GM18870 (cell line): ENCODE measurements around the gene SLC25A21.

Experiments used
- ATAC-seq: cut with Tn5 transposase; IDR thresholded peaks from one replicate; pipeline ENCODE4 v1.9.1; 2021; ENCODE audit warnings: moderate library complexity; ENCODE audit not compliant: unreplicated experiment

Gene SLC25A21

DNA sequence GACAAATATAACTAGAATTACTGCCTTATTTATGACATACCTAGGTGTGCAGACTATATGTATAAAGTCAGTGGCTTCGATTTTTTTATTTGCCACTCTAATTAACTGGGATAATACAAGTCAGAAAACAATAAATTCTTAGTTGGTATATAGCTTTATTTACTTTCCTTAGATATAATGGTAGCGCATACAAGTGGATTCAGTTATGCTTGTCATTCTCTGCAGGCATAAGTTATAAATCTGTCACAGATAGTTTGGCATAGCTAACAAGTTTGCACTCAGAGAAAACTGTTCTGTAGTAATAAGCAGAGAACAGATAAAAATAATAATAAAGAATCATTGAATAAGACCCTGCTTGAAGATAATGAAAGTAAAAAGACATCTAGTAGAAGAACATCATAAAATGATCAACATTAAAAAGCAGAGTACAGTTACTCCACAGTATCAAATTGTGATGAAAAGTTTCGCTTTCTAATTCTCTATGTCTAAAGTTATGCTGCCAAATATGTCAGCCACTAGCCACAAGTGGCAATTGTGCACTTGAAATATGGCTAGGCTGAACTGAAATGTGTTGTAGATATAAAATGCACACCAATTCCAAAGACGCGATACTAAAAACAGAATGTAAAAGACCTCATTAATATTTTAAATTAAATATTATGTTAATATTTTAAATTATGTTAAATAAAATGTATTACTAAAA is 224.1 kb downstream of the SLC25A21 start:
- ATAC-seq, result no peak

DNA sequence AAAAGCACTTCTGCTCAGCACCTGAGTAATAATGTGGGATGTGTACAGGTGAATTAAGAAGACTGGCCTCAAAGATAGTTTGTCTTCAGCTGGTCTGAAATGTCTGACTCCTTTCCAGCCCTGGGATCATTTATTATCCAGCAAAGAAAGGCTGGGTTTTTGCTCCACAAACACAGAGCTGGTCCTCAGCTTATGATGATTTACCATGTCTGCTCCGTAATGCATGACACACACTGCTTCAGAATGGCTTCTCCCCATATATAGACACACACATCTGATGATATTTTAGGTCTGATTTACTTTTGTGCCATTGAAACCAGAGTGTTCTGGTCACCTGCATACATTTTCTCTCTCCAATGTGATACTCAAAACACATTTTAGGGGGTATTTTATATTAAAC is 225.0 kb downstream of the SLC25A21 start:
- no peak for ATAC-seq

DNA sequence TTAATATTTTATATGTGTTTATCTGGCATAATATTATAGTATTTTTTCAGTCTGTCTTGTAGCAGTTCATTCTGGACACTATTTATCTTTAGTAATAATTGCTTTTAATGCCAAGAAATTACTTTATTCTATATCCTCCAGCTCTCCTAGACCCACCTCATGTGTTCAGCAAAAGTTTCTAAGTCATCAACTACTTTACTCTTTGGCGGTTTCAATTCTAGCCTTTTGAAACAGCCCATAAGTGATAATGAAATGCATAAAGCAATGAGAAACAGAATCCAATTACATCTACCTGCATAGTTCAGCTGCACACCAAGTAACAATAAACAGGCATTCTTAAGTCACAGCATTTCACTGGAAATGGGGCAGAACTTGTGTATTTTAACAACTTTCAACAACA is 225.5 kb downstream of the SLC25A21 start:
- ATAC-seq, result no peak

DNA sequence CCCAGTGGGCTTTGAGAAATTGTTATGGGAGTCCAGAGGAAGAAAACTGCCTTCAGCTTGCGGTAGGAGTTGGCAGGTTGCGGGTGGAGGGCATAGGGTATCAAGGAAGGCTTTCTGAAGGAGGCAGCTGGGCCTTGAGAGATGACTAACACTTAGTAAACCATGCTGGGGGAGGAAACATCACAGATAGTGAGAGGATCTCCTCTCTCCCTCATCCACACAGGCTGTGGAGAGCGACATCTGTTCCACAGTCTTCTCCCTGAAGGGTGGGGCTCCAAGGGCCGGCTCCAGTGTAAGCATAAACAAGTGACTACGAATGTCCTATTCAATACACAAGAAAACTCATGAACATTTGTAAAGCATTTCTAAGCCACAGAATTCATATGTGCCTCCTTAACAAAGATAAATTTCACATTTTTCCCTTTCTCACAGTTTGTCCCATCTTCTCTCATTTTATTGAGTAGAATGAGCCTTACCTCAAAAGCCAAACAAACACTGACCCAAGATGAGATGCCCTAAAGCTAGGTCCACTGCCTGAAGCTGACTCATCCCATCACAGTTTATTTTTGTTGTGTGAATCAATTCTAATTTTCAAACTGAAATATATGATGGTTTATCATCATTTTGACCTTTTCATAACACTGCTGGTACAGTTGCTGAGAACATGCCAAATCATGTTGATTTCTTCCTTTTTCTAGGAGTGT is 227.9 kb downstream of the SLC25A21 start:
- no peak for ATAC-seq

DNA sequence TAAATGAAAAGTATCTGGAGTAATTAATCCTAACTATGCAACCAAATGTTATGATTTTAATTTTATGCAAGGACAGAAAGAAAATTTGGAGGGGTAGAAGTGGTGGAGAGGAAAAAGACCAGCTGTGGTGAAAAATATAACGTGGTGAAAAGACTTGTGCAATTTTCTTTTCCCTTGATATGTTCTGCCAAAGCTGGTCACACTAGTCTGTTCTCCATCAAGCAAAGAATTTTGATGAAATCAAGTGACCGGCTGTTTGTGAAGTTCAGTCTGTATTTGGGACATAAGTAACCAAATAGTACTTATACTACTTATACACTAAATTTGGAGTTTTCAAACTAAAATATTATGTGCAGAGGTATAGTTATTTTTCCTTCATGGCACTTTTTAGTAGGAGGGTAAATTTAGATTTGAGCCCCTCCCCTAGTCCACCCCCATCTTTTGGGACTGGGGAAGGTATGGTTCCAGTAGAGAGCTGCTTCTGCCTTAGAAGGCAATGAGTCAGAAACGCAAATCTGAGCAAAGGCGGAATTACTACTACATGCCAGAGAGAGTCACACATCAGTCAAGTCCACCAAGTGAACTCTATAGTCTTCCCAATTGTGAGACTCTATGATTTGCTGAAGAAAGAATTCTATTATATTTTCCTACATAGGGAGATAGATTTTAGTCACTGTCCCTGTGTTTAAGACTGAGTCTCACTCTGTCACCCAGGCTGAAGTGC is 229.7 kb downstream of the SLC25A21 start:
- ATAC-seq, result no peak

DNA sequence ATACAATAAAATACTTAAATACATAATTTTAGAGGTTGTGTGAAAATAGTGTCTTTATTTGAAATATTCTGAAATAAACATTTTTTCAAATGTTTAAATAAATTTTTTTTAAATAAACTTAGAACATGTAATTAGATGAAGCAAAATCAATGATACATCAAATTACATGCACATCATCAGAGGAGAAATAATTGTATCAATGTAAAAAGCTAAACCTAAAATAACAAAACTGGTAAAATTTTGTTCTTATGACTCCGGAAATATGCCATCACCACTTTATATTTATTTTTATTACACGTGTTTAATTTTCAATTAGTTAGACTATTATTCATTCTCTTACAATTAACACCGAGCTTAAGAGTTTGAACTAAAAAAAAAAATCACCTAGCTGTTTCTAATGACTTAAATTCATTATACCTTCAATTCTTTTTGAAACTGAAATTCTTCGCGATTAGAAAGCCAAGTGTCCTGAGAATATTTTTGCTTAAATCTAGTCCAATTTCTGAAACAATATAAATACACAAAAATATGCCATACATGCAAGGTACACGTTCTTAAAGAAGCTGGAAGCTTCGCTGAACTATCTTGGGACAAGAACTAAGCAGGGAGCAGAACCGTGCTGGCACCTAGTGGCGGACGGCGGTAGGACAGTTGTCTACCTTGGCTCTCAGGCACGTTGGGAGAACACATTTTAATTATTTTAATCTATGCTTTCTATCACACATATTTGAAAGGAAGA is 230.5 kb downstream of the SLC25A21 start:
- peak; percentile 81 for ATAC-seq

DNA sequence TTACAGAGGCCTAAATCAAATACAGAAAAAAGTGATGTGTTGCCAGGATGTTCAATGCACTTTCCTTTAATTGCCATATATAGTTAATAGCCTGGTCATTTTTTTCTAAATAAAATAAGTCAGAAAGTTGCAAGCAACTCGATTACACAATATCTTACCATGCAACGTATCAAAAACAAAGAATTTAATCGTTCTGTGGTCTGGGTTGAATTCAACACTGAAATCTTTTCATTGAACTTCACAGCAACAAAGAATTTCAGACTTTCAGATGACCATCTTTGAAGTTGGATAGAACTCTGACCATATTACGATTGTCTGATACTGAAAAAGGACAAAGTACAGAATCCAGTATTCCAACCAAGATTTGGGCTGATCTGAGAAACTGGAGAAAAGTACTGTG is 231.9 kb downstream of the SLC25A21 start:
- no peak for ATAC-seq

DNA sequence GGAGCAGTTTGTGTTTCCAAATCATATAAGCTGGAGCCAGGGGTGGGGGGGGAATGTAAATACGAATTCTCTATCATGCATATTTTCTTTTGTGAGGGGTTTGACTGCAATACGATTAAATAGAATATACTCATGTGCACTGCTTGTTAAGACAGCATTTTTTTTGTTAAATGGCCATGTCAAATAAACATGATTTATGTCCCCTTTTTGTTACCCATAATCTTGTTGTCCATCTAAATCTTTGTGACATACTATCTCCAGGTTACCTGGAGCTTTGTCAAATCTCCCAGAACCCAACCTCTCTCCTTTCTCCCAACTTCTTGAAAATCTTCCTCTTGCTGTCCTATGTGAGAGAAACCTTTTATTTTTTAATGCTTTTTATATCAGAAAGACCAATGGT is 233.1 kb downstream of the SLC25A21 start:
- ATAC-seq, result no peak

DNA sequence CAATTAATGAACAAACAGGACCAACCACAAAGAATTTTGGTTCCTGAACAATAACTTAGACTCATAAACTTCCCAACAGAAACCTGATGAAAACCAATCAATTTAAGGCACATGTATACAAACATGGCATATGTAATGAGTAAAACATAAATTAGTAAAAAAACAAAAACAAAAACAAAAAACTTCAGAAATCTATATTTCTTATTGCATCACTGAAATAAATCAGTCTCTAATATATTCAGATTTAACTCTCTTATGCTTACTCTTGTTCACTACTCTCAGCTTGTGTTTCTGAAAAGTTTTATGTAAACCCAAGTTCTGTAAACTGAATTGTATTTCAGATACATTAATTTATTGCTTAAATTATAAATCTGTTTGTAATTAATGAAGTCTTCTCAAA is 233.7 kb downstream of the SLC25A21 start:
- no peak for ATAC-seq

DNA sequence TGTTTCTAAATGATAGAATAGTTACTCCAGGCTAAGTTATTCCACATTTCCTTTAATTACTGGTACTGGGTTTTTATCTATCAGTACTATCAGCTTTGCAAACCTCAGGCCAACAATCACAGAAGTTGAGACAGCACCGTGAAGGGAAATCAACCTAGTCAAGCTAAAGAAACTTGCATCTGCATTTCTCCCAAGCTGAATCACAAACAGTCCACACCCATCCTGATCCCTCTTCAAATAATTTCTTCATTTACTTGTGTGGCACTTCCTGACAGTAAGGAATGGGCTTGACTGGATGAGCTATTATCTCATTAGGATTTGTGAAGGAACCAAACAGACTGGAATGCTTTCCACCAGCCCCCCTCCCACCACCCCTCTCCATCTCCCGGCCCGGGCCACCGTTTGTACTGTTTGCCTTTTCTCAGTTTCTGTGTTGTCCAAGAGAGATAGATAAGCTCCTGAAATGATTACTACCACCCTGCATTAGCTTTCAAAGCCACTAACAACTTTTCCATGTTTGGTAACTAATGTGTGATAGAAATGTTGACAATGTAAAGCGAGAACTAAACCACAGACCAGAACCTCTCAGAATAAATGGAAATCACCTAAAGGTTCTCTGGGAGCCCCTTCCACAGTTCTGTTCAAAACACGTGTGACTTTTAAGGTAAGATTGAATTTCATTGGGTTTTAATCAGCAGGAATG is 236.3 kb downstream of the SLC25A21 start:
- ATAC-seq, result no peak

DNA sequence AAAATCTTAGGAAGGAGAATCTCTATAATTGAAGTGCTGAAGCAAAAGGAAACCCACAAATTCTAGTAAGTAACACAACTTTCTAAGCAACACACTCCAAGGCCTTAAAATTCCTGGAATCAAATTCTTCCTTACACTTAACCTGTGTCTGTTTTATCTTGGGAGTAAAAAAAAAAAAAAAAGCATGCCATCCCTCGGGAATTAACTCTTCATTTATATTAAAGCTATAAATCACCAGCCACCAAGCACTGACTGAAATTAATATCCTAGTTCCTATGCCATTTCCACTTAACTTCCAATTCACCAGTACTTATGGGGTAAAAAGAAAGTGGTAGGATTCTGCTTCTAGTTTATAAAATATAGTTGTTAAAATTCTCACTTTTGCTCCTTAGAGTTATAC is 238.1 kb downstream of the SLC25A21 start:
- no peak for ATAC-seq

DNA sequence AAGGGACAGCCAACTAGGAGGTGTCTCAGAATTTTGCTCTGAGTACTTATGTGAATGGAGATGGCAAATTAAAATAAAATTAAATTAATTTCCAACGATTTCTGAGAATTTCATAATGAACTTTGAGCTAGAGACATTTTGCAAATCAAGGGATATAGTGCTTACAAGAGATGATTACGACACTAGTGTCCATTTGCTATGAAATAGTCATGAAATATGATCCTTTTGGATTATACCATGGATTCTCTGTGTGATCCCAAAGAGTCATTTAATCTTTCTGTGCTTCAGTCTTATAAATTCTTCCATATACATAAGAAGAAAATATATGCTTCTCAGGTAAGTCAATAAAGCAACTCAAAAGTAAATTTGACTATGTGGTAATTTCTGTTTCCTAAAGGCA is 240.6 kb downstream of the SLC25A21 start:
- no peak for ATAC-seq

DNA sequence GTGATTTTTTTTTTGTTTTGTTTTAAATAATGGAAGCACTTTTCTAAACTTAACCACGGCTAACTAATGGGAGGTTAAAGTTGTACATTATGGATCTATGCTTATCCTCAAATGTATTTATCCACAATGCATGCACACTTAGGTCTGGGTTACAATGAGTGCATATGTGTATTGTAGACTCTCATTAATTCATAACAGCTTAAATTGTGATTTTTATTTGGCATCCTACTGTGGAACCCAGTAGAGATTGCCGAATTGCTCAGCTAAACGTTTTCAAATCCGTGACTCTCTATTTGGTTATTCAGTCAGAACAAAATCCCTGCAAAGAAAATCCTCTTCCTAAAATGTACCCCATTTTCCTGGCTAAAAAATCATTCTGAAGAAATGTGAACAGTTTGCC is 244.0 kb downstream of the SLC25A21 start:
- no peak for ATAC-seq

DNA sequence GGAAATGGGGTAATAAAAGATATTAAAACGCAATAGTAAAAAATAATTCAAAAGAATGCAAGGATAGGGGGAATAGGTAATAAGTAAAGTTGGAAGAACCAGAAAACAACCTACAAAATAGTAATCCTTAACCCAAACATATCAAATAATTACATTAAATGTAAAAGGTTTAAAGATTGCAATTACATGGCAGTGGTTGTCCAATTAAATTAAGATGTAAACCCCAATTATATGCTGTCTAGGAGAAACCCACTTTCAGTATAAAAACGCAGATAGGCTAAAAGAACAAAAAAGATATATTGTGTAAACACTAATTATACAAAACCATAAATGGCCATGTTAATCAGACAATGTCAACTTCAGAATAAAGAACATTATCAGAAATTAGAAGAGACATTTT is 247.3 kb downstream of the SLC25A21 start:
- no peak for ATAC-seq

DNA sequence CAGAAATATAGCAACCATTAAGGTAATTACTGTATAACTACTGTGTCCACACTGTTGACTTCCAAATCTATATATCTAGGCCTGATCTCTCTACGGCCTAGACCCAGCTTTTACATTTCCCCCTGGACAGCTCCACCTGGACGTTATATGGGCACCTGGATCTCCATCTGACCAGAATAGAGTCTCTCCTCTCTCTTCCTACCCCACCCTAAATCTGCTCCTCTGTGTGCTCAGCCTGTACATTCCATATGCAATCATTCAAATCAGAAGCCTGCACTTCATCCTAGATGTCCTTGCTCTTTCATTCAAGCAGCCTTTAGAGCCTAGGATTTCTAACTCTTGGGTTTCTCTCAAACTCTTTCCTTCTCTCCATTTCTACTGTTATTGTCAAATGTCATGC is 255.7 kb downstream of the SLC25A21 start:
- no peak for ATAC-seq

DNA sequence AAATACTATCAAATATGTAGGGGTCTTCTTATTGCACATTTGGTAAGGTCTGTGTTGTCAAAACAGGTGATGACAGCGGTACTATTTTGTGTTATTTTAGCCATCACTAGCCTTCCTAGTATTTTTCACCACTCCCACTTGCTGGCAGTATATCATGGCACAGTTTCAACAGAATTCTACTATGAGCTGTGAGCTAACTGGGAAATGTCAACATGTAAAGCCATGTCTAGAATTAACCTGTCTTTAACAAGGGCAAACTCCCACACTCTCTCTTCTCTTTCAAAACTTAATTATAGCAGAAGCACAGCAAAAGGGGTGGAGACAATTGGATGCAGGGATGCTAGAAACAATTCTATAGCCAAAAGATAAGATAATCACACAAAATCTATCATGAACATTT is 257.3 kb downstream of the SLC25A21 start:
- no peak for ATAC-seq

DNA sequence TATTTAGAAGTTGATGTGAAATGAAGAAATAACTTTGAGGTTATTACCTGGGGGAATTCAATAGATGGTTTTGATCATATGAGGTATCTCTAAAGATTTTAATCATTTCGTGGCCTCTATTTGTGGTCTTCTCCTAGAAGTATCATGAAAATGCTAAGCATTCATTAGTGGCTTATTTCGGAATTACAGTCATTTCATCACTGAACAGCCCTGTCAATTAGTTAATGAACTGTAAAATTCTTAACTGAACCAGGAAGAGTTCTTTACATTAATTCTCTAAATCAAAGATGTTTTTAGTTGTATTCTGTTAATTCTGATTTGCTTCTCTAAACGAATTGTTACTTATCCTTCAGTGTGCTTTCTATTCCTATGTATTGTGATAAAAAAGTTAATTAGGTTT is 261.8 kb downstream of the SLC25A21 start:
- no peak for ATAC-seq

DNA sequence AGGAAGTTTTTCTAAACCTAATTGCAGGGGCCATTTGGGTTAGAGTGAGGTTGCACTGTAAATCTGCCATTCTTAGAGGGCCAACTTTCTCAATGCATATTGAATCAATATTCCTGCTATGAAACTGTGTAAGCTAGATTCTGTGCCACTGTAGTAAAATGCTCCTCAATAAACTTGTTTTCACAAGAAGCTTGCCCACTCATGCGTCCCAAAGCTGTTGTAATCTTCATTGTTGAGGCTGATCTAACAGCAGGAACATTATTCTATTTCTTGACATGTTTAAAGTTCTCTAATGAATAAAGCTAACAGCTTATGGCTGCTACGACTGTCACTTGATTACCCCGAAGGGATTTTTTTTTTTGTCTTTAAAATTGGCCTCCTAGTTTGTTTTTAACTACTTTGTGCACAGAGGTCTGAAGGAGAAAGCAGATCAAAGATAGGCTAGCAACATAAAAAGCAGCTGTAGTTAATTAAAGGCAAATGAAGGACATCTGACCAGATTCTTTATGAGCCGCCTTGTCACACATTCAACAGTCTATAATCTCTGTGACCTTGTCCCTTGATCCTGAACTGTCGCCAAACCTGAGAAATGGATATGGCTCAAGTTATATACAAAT is 267.0 kb downstream of the SLC25A21 start:
- no peak for ATAC-seq

DNA sequence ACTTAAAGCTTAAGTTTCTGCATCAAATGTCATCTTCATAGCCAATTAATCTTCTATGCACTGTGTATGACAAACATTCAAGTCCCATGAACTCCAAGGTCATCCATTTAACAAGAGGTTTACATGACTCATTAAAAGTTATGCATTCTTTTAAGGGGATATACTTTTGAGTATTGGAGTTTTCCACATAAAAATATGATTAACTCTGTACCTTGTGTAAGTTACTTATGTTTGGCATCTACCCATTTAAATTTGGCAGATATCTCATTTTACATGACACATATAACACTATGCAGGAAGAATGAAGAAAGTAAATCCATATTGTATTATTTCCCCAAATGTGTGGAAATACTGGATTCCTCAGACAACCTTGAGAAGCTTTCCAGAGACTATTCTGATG is 270.5 kb downstream of the SLC25A21 start:
- no peak for ATAC-seq

DNA sequence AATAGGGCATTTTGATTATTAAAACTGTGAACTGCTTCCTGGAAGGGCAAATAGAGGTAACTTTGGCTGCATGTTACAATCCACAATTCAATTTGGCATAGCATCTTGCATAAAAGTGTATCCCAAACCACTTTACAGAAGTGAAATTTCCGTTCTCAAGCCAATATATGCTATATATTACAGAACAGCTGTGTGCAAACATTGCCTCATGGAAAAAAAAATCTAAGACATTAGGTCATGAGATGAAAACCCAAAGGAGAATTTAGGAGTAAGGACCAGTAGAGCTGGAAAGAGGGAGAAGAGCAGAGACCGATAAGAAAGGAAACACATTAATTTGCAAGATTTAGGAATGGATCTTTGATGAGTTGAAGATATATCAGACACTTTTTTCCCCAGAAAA is 271.6 kb downstream of the SLC25A21 start:
- no peak for ATAC-seq
